ENCODE results near the gene SAPCD1. TPM values are rescaled to one million over a fixed set of nuclear protein-coding genes. Genes with fewer than 3 reads are reported as not detected.

SAPCD1 gene
- total RNA-seq, 1 experiment from 2014 or later = 13.7 TPM

DNA sequence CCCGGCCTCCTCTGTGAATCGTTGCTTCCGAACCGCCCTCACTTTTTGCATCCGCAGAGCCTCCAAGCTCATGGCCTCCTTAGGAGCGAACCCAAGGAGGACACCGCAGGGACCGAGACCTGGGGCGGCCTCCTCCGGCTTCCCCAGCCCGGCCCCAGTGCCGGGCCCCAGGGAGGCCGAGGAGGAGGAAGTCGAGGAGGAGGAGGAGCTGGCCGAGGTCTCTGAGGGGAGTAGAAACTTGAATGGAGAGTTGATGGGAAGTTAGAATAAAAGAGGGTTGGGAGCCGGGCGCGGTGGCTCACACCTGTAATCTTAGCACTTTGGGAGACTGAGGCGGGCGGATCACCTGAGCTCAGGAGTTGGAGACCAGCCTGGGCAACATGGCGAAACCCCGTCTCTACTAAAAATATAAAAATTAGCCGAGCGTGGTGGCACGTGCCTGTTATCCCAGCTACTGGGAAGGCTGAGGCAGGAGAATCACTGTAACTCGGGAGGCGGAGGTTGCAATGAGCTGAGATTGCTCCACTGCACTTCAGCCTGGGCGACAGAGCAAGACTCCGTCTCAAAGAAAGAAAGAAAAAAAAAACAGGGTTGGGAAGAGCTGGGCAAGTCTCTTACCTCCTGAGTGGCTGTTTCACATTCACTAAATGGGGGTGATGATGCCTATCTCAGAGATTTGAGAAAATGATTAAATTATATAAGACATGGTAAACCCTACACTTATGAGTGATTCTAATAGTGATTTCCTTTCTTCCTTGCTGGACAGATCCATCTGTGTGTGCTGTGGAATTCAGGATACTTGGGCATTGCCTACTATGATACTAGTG is 21.8 kb upstream of the SAPCD1 start:
- Mint-ChIP-seq H3K27me3 (ENCODE audit: low read depth) (no peaks in the 10 kb centered on the region; the same call in 1 of the 2 replicates), H3K9me3 (no peaks in the 10 kb centered on the region), H3K4me1 (peaks cover 47% of the 10 kb centered on the region), H3K36me3 (peaks cover 12% of the 10 kb centered on the region), H3K4me3 (peak overlapping the region; percentile 80), H3K27ac (peak overlapping the region; percentile 85)
- ATAC-seq (no peak), DNase-seq (ENCODE audit: low spot score) (no peak)
- TF ChIP-seq ZNF281 (CRISPR knock-in tag; IDR thresholded peaks at IDR 0.05) (no peak), ZNF671 (CRISPR knock-in tag; IDR thresholded peaks at IDR 0.05) (no peak), ZNF396 (CRISPR knock-in tag; IDR thresholded peaks at IDR 0.05; ENCODE audit: borderline replicate concordance) (no peak), SMAD3 (CRISPR knock-in tag; IDR thresholded peaks at IDR 0.05; ENCODE audit: borderline replicate concordance) (no peak), ZNF121 (CRISPR knock-in tag; IDR thresholded peaks at IDR 0.05) (peak; percentile 64; the same call in 1 of the 2 replicates), TEAD1 (CRISPR knock-in tag; IDR thresholded peaks at IDR 0.05) (no peak), TCF7 (CRISPR knock-in tag; IDR thresholded peaks at IDR 0.05; ENCODE audit: low read depth) (no peak), PRRX2 (CRISPR knock-in tag; IDR thresholded peaks at IDR 0.05) (no peak), ELF4 (CRISPR knock-in tag; IDR thresholded peaks at IDR 0.05; ENCODE audit: low read depth) (0 out of 2 replicates have a peak, but pooled peaks have one; percentile 28), SP1 (CRISPR knock-in tag; conservative IDR thresholded peaks at IDR 0.05) (no peak), ZNF263 (CRISPR knock-in tag; IDR thresholded peaks at IDR 0.05; ENCODE audit: low read depth) (0 out of 2 replicates have a peak, but pooled peaks have one; percentile 13), ATF1 (CRISPR knock-in tag; IDR thresholded peaks at IDR 0.05) (no peak), MLX (CRISPR knock-in tag; IDR thresholded peaks at IDR 0.05) (no peak)
- CTCF ChIA-PET = interaction anchor here (0.8 to 7.1 kb wide), 12 partner anchors 11 to 194 kb away, joined by 3 to 62 read pairs (median 8); partner anchors contain the start of genes ATP6V1G2, DDAH2, HSPA1B and LY6G5C
- POLR2A ChIA-PET = interaction anchor here (0.8 to 4.5 kb wide), 5 partner anchors 12 to 103 kb away, joined by 3 to 32 read pairs (median 5); partner anchors contain the start of genes DDAH2 and HSPA1B

- Mint-ChIP-seq H3K4me3 (no peak overlapping the region), H3K4me1 (peaks cover 44% of the 10 kb centered on the region), H3K36me3 (peaks cover 12% of the 10 kb centered on the region), H3K9me3 (no peaks in the 10 kb centered on the region), H3K27me3 (ENCODE audit: low read depth) (no peaks in the 10 kb centered on the region; the same call in 1 of the 2 replicates), H3K27ac (peak overlapping the region; percentile 42; the same call in 1 of the 2 replicates)
- POLR2A ChIA-PET = interaction anchor here (4.5 kb wide), 1 partner anchor 13 kb away, joined by 32 read pairs; the partner anchor contains the start of gene DDAH2
- CTCF ChIA-PET = interaction anchor here (2.4 to 3.6 kb wide), 2 partner anchors 31 to 50 kb away, joined by 14 read pairs; no protein-coding TSS in a partner anchor
- no peak for ATAC-seq
- TF ChIP-seq, protein P1, sequence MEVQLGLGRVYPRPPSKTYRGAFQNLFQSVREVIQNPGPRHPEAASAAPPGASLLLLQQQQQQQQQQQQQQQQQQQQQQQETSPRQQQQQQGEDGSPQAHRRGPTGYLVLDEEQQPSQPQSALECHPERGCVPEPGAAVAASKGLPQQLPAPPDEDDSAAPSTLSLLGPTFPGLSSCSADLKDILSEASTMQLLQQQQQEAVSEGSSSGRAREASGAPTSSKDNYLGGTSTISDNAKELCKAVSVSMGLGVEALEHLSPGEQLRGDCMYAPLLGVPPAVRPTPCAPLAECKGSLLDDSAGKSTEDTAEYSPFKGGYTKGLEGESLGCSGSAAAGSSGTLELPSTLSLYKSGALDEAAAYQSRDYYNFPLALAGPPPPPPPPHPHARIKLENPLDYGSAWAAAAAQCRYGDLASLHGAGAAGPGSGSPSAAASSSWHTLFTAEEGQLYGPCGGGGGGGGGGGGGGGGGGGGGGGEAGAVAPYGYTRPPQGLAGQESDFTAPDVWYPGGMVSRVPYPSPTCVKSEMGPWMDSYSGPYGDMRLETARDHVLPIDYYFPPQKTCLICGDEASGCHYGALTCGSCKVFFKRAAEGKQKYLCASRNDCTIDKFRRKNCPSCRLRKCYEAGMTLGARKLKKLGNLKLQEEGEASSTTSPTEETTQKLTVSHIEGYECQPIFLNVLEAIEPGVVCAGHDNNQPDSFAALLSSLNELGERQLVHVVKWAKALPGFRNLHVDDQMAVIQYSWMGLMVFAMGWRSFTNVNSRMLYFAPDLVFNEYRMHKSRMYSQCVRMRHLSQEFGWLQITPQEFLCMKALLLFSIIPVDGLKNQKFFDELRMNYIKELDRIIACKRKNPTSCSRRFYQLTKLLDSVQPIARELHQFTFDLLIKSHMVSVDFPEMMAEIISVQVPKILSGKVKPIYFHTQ (CRISPR knock-in tag; IDR thresholded peaks at IDR 0.05) = no peak
- TF ChIP-seq CREB1 (CRISPR knock-in tag; IDR thresholded peaks at IDR 0.05) = no peak
- TF ChIP-seq CBFB (CRISPR knock-in tag; IDR thresholded peaks at IDR 0.05; ENCODE audit: low read depth) = no peak
- no peak for TF ChIP-seq ZNF671 (CRISPR knock-in tag; IDR thresholded peaks at IDR 0.05)
- no peak for TF ChIP-seq PRDM15 (CRISPR knock-in tag; IDR thresholded peaks at IDR 0.05)
- no peak for TF ChIP-seq ESRRA (CRISPR knock-in tag; IDR thresholded peaks at IDR 0.05; ENCODE audit: borderline replicate concordance)
- no peak for TF ChIP-seq ELF4 (CRISPR knock-in tag; IDR thresholded peaks at IDR 0.05; ENCODE audit: low read depth)
- no peak for TF ChIP-seq NR2C2 (CRISPR knock-in tag; IDR thresholded peaks at IDR 0.05)
- TF ChIP-seq IRF2 (CRISPR knock-in tag; IDR thresholded peaks at IDR 0.05; ENCODE audit: borderline replicate concordance, low read depth) = no peak
- no peak for DNase-seq (ENCODE audit: low spot score)
Measured at GRCh38 chr6:31741815-31742214, 20.6 kb upstream of the SAPCD1 start.
